ENCODE results near the gene ABCC4.

The ABCC4 gene

GRCh38 chr13:95150555-95150954, 150.7 kb downstream of the ABCC4 start:
- DNase-seq = no peak

DNA sequence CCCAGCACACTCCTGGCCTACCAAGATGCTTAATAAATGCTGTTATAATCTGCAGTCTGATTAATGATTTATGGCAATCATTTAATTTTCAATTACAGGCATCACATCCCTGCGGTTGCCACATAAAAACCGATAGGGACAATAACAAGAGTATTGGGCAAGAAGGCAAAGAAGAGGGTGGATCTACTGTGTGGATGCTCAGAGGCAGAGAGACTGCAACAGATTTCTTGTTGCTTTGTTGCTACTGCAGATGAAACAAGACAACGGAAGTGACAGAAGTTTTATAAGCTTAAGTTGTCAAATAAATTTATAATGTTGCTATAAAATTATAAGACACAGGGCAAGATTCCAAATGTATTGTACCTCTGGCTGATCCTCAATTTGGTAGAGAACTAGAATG, 154.8 kb downstream of the ABCC4 start:
- DNase-seq = no peak

DNA sequence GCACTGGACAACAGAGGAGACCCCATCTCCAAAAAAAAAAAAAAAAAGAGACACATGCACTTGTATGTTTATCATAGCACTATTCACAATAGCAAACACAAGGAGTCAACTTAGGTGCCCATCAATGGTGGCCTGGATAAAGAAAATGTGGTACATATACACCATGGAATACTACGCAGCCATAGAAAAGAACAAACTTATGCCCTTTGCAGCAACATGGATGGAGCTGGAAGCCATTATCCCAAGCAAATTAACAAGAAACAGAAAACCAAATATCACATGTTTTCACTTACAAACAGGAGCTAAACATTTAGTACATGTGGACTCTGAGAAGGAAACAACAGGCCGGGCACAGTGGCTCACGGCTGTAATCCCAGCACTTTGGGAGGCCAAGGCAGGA, 155.7 kb downstream of the ABCC4 start:
- no peak for DNase-seq

- DNase-seq = no peak
Observed at GRCh38 chr13:95140502-95140901, 160.7 kb downstream of the ABCC4 start.

GRCh38 chr13:95138876-95139585, 162.2 kb downstream of the ABCC4 start:
- DNase-seq = no peak

DNA sequence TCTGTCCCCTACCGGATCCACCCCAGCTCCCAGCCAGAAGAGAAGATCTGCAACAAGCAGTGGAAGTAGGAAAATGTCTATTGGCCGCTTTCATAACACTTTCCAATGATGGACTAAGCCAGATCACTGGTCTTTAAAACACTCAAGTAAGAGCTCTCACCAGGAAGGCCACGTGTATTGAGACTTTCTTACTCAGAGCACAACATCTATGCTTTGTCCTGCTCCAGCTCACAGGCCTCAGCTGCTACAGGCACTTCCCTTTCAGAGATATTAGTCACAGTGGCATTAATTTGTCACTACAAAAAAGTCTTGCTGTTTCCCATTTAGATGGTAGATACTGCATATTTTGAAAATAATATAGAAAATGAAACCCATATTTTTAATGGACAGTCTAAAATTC, 164.2 kb downstream of the ABCC4 start:
- DNase-seq = no peak

DNA sequence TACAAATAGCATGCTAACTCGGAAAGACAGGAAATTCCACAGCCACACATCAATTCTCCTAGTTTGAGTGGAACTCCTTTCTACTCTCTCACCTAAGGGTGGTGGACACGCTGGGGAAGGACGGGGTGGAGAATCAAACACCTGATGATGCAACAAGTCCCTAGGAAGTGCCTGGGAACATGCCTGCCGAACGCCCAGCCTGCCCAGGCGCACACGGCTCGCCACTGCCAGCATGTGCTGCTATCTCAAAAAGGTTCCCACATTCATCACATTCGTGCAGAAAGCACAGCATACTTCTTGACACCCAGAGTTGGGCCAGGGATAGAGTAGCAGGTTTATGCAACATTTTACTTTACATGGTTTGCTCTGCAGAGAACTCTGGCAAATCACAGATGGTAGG, 164.6 kb downstream of the ABCC4 start:
- no peak for DNase-seq

DNA sequence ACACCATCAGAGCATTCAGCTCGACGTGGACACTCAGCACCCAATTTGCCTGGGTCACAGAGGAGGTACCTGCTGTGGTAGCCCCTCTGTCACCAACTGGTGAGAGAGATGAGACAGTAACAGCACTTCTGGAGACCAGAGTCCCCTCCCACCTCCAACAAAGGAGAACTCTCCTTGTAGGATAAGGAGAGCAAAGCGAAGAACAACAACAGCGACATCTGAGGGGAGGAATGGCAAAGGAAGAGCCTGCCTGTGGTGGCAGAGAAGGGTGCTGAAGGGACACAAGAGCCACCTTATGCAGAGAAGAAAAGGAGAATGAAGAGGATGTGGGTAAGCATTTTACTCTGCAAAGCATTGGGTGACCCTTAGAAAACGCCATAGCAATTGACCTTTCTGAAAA, 167.8 kb downstream of the ABCC4 start:
- no peak for DNase-seq

- no peak for DNase-seq
Observed at GRCh38 chr13:95129004-95129403, 172.2 kb downstream of the ABCC4 start.

DNA sequence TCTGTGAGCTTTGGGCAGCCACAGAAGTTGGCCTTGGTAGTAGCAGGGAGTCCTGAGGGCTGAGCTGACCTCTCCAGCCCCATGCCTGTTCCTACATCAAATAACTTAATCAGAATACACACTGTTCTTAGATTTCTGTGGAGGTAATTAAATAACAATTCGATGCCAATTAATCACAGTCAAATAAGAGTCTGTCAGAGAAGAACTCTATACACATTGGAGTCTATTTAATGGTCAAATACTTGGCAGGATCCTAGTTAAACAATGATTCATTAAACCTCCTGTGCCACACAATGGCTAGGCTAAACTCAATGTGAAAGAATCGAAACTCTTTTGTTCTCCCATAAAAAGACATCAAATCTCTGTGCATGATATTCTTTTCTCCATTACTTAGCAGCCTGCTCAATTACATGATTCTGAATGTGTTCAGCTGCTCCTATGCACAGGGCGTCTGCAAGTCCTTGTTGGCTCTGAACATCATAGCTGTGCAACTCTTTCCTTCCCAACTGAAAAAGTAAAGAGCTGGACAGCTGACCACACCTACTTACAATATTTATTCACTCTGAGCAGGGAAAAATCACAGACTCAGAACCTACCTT, 173.1 kb downstream of the ABCC4 start:
- peak; percentile 47 for DNase-seq

- DNase-seq = no peak
Observed at GRCh38 chr13:95124959-95125358, 176.3 kb downstream of the ABCC4 start.

GRCh38 chr13:95123726-95124125, 177.5 kb downstream of the ABCC4 start:
- DNase-seq = no peak

GRCh38 chr13:95122063-95122462, 179.2 kb downstream of the ABCC4 start:
- DNase-seq = no peak

GRCh38 chr13:95121516-95121915, 179.7 kb downstream of the ABCC4 start:
- no peak for DNase-seq

DNA sequence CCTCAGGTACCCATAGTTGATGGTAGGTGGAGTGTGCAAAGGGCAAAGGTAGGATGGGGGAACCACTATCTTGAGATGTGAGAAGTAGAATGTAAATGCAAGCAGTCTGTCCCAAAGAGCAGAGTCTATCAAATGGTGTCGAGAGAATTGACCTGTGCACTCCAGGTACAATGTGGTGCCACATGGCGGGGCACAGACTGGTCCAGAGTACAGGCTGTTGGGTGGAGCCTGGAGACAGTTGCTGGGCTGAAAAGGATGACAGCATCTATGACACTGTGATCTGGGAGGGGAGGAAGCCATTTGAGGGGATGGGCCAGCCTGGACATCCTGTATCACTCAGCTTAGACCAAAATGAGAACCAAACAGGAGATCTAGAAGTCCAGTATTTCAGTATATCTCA, 180.6 kb downstream of the ABCC4 start:
- no peak for DNase-seq

- DNase-seq = no peak
Observed at GRCh38 chr13:95118541-95119324, 182.5 kb downstream of the ABCC4 start.

GRCh38 chr13:95117092-95117491, 184.2 kb downstream of the ABCC4 start:
- DNase-seq = no peak

DNA sequence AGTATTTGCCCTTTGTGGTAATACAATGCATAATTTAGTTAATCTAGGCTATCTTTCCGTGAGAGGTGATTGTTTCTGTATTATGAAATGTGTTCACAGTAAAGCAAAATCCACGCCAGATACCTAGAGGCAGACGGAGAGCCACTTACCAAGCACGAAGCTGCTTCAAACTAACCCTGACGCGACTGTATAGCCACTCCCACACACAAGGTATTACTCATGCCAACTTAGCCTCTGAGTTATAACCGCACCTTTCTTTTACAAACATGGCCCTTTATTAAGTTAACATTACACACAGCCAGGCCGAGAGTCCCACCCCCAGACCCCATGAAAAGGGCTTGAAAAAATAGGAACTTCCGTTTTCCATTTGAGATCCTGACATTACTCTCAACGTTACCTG, 185.7 kb downstream of the ABCC4 start:
- DNase-seq = peak; percentile 11

DNA sequence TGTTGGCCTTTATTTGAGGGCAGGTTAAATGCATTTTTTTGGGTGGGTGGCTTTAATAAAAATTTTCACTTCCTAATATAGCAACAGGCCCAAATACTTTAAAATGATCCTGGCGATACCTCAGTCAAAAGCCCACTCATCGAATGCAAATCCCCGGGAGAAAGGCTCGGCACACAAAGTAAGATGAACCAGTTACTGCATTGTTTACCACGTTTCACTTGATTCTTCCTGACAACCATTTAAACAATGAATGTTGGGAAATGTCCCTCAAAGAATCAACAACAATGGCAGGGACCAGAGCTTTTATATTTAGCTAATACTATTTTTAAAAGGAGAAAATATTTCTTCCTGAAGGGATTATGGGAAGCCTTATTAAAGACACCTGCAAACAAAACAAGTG, 187.7 kb downstream of the ABCC4 start:
- no peak for DNase-seq

DNA sequence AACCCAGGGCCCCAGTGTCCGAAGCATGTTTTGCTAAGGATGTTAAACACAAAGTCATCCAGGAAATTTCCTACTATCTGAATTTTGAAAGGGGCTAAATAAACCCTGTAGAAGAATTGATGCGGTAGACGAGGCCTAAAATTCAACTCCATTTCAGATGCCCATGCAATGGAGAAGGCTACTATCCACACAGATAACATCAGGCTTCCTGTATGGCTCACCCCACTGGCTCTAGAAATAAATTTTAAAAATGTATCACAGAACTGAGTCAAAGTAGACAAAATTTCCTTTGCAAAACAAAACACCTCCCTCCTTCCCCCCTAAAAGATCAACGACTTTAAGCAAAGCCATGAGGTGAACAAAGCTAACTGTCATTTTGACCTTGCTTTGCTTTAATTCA, 188.4 kb downstream of the ABCC4 start:
- no peak for DNase-seq

DNA sequence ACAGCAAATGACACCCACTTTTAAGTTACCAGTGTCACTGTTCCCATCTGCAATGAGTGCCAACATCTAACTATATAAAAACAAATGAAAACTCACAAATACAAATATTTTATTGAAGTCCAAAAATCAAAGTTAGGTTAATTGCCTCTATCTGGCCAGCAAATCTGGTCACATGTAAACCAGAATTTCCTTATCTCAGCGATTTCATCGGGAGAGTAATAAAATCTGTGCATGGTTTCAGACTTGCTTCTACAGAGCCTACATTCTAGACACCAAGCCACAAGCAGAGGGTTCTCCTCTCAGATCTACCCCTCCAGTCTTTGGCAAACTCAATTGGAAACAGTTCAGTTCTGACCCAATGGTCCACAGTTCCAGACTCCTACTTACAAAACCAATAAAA, 189.6 kb downstream of the ABCC4 start:
- DNase-seq = no peak

DNA sequence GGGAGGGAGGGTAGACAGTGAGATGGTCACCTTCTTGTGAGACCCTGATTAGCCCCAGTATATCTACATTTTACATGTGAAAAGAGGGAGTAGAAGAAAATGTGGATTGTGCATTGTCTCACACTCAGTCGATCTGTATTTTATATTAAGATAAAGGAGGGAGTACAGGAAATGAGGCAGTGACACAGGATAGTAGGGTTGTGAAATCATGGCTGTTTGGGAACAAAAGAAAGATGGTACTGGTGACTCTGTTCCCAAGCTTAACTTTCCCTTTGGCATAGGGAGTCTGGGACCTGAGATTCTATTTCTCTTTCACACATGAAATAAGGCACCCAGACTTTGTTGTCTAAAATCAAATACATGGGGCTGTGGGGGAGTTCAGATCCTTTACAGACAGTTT, 194.7 kb downstream of the ABCC4 start:
- no peak for DNase-seq

DNA sequence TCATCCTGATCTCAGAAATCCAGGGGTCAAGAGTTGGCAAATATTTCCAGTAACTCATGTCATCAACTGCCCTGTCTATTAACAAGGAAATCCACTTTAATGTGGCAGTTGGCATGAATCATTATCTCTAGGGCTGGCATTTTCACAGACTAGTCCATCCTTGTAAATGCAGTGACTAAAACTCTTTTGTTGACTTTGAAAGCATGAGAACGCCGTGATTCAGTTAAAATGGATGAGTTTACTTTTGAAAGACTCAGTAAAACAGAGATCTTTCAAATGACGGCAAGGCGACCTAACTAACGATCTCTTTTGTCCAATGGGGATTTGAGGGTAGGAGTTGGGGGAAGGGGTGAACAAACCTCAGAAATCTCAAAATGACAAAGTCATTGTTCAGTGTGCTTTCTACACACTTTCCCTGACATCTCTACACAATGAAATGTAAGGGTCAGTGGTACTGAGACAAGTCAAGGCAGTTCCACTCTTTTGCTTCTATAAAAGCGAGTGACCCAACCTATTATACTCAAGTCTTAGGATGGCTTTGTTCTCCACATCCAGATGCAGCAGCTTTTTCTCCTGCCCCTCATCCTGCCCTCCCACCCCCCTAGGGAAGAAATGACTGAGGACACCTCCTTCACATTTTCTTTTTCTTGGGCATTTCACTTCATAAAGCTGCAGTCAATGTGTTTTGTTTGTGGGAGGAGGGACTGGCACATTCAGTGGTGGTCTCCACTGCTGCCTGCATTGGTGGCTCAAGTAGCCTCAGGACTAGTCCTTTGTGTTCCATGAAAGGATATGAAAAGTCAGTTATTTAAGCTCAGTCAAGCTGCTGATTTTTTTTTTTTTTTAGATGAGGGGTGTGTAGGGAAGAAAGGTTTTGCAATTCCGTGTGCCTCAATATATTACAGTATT, 200.5 kb downstream of the ABCC4 start:
- peak; percentile 87 for DNase-seq

Measured in kidney glomerular epithelial cell (primary cell).